ENCODE results near the gene ANXA9. TPM values are rescaled to one million over a fixed set of nuclear protein-coding genes. Genes with fewer than 3 reads are reported as not detected.

ANXA9 gene
- total RNA-seq, 1 donor from 2014 or later = not detected

- Mint-ChIP-seq H3K27me3 (ENCODE audit: insufficient read depth) (no peaks in the 10 kb centered on the region), H3K27ac (no peak overlapping the region)
- intact Hi-C loops (cut with micrococcal nuclease) = no loop called here
Measured at GRCh38 chr1:150968491-150968890, 13.6 kb upstream of the ANXA9 start.

GRCh38 chr1:150969626-150970025, 12.5 kb upstream of the ANXA9 start:
- Mint-ChIP-seq H3K4me3 (no peak overlapping the region), H3K36me3 (ENCODE audit: low read depth) (peaks cover 34% of the 10 kb centered on the region), H3K9me3 (no peaks in the 10 kb centered on the region), H3K4me1 (ENCODE audit: low read depth) (peaks cover 39% of the 10 kb centered on the region), H3K27ac (no peak overlapping the region), H3K27me3 (ENCODE audit: insufficient read depth) (no peaks in the 10 kb centered on the region)
- no peak for DNase-seq (ENCODE audit: low spot score)
- intact Hi-C loops (cut with micrococcal nuclease) = no loop called here

More at GRCh38 chr1:150968491-150968890, 13.6 kb upstream of the ANXA9 start:
- H3K4me1 Mint-ChIP-seq (ENCODE audit: low read depth) = peaks cover 35% of the 10 kb centered on the region
- H3K4me3 Mint-ChIP-seq = no peak overlapping the region
- peaks cover 44% of the 10 kb centered on the region for H3K36me3 Mint-ChIP-seq (ENCODE audit: low read depth)
- DNase-seq (ENCODE audit: low spot score) = no peak
- H3K9me3 Mint-ChIP-seq = no peaks in the 10 kb centered on the region

- peak overlapping the region; percentile 52 for H3K4me3 Mint-ChIP-seq
- no peaks in the 10 kb centered on the region for H3K27me3 Mint-ChIP-seq (ENCODE audit: insufficient read depth)
- peaks cover 26% of the 10 kb centered on the region for H3K36me3 Mint-ChIP-seq (ENCODE audit: low read depth)
- peak overlapping the region; percentile 70 for H3K27ac Mint-ChIP-seq
- H3K4me1 Mint-ChIP-seq (ENCODE audit: low read depth) = peaks cover 40% of the 10 kb centered on the region
- no peaks in the 10 kb centered on the region for H3K9me3 Mint-ChIP-seq
- no peak for DNase-seq (ENCODE audit: low spot score)
- intact Hi-C loops (cut with micrococcal nuclease) = no loop called here
Measured at GRCh38 chr1:150970808-150971582, 11.1 kb upstream of the ANXA9 start.

GRCh38 chr1:150971583-150972416, 10.3 kb upstream of the ANXA9 start:
- H3K27ac Mint-ChIP-seq = peak overlapping the region; percentile 86
- no peaks in the 10 kb centered on the region for H3K9me3 Mint-ChIP-seq
- intact Hi-C loops (cut with micrococcal nuclease) = no loop called here
- DNase-seq (ENCODE audit: low spot score) = no peak
- H3K27me3 Mint-ChIP-seq (ENCODE audit: insufficient read depth) = no peaks in the 10 kb centered on the region
- H3K4me1 Mint-ChIP-seq (ENCODE audit: low read depth) = peaks cover 48% of the 10 kb centered on the region
- peaks cover 18% of the 10 kb centered on the region for H3K36me3 Mint-ChIP-seq (ENCODE audit: low read depth)
- H3K4me3 Mint-ChIP-seq = peak overlapping the region; percentile 90

GRCh38 chr1:150972417-150972940, 9.6 kb upstream of the ANXA9 start:
- peaks cover 55% of the 10 kb centered on the region for H3K4me1 Mint-ChIP-seq (ENCODE audit: low read depth)
- peaks cover 12% of the 10 kb centered on the region for H3K36me3 Mint-ChIP-seq (ENCODE audit: low read depth)
- DNase-seq (ENCODE audit: low spot score) = no peak
- peak overlapping the region; percentile 86 for H3K27ac Mint-ChIP-seq
- intact Hi-C loops (cut with micrococcal nuclease) = no loop called here
- H3K4me3 Mint-ChIP-seq = peak overlapping the region; percentile 90
- H3K27me3 Mint-ChIP-seq (ENCODE audit: insufficient read depth) = no peaks in the 10 kb centered on the region
- no peaks in the 10 kb centered on the region for H3K9me3 Mint-ChIP-seq

GRCh38 chr1:150973258-150973835, 8.7 kb upstream of the ANXA9 start:
- H3K27me3 Mint-ChIP-seq (ENCODE audit: insufficient read depth) = no peaks in the 10 kb centered on the region
- intact Hi-C loops (cut with micrococcal nuclease) = no loop called here
- peaks cover 57% of the 10 kb centered on the region for H3K4me1 Mint-ChIP-seq (ENCODE audit: low read depth)
- DNase-seq (ENCODE audit: low spot score) = peak; percentile 5
- no peaks in the 10 kb centered on the region for H3K9me3 Mint-ChIP-seq
- H3K4me3 Mint-ChIP-seq = peak overlapping the region; percentile 90
- H3K36me3 Mint-ChIP-seq (ENCODE audit: low read depth) = peaks cover 4% of the 10 kb centered on the region
- peak overlapping the region; percentile 86 for H3K27ac Mint-ChIP-seq

GRCh38 chr1:150973836-150974579, 8.1 kb upstream of the ANXA9 start:
- peak overlapping the region; percentile 86 for H3K27ac Mint-ChIP-seq
- no peaks in the 10 kb centered on the region for H3K36me3 Mint-ChIP-seq (ENCODE audit: low read depth)
- no peaks in the 10 kb centered on the region for H3K27me3 Mint-ChIP-seq (ENCODE audit: insufficient read depth)
- DNase-seq (ENCODE audit: low spot score) = peak; percentile 23
- peaks cover 63% of the 10 kb centered on the region for H3K4me1 Mint-ChIP-seq (ENCODE audit: low read depth)
- H3K9me3 Mint-ChIP-seq = no peaks in the 10 kb centered on the region
- intact Hi-C loops (cut with micrococcal nuclease) = loop anchor here (1.0 kb wide), 1 partner anchor 34 kb away; the partner anchor contains the start of gene PRUNE1
- peak overlapping the region; percentile 90 for H3K4me3 Mint-ChIP-seq

GRCh38 chr1:150974580-150975478, 7.3 kb upstream of the ANXA9 start, which contains the start of gene CERS2:
Gene CERS2, minus strand, starts transcription at chr1:150974835. Its CDS starts 5,745 bp downstream, at chr1:150969090.
- DNase-seq (ENCODE audit: low spot score) = peak; percentile 75
- H3K4me3 Mint-ChIP-seq = peak within 1 kb of the TSS; percentile 90
- intact Hi-C loops (cut with micrococcal nuclease) = loop anchor here (1.0 to 5.0 kb wide), 2 partner anchors 33 to 348 kb away; partner anchors contain the start of genes ENSA and PRUNE1
- peak within 1 kb of the TSS; percentile 86 for H3K27ac Mint-ChIP-seq
- H3K36me3 Mint-ChIP-seq (ENCODE audit: low read depth) = no peaks in the 10 kb centered on the region
- no peaks in the 10 kb centered on the region for H3K27me3 Mint-ChIP-seq (ENCODE audit: insufficient read depth)
- H3K9me3 Mint-ChIP-seq = no peaks in the 10 kb centered on the region
- H3K4me1 Mint-ChIP-seq (ENCODE audit: low read depth) = peaks cover 70% of the 10 kb centered on the region

GRCh38 chr1:150976401-150976821, 5.7 kb upstream of the ANXA9 start:
- H3K4me1 Mint-ChIP-seq (ENCODE audit: low read depth) = peaks cover 56% of the 10 kb centered on the region
- H3K36me3 Mint-ChIP-seq (ENCODE audit: low read depth) = no peaks in the 10 kb centered on the region
- intact Hi-C loops (cut with micrococcal nuclease) = loop anchor here (5.0 kb wide), 1 partner anchor 349 kb away; the partner anchor contains the start of gene ENSA
- no peaks in the 10 kb centered on the region for H3K27me3 Mint-ChIP-seq (ENCODE audit: insufficient read depth)
- peak overlapping the region; percentile 75 for H3K27ac Mint-ChIP-seq
- H3K9me3 Mint-ChIP-seq = no peaks in the 10 kb centered on the region
- peak overlapping the region; percentile 82 for H3K4me3 Mint-ChIP-seq
- no peak for DNase-seq (ENCODE audit: low spot score)

- Mint-ChIP-seq H3K27me3 (ENCODE audit: insufficient read depth) (no peaks in the 10 kb centered on the region), H3K4me3 (peak overlapping the region; percentile 82), H3K27ac (peak overlapping the region; percentile 41), H3K9me3 (no peaks in the 10 kb centered on the region), H3K4me1 (ENCODE audit: low read depth) (peaks cover 49% of the 10 kb centered on the region), H3K36me3 (ENCODE audit: low read depth) (no peaks in the 10 kb centered on the region)
- DNase-seq (ENCODE audit: low spot score) = peak; percentile 9
- intact Hi-C loops (cut with micrococcal nuclease) = loop anchor here (5.0 kb wide), 1 partner anchor 350 kb away; the partner anchor contains the start of gene ENSA
Measured at GRCh38 chr1:150976879-150977694, 5.0 kb upstream of the ANXA9 start.
